AG09319 (cell line): ENCODE results near the gene ZNF562.

Source experiments
- DNase-seq: peaks from one replicate; pipeline ENCODE4 v3.0.0-alpha.2; 2010; ENCODE audit warnings: low read depth; ENCODE audit errors: extremely low read depth
- TF ChIP-seq, protein P1 (sequence below): IDR thresholded peaks from 2 replicates; pipeline ENCODE4 v1.5.1; 2011; ENCODE audit warnings: low read depth, mild to moderate bottlenecking, inconsistent platforms, low read length, moderate library complexity

Gene ZNF562

DNA sequence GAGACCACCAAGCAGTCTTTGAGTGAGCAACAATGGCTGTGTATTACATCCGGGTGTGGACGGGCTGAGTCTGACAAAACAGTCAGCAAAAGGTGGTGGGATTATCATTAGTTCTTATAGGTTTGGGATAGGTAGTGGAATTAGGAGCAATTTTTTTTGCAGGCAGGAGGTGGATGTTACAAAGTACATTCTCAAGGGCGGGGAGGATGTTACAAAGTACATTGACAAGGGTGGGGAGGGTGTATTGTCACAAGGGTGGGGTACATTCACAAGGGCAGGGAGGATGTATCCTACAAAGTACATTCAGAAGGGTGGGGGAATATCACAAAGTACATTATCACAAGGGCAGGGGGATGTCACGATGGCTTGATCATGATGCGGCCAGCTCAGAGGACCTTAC is 38.9 kb downstream of the ZNF562 start:
- TF ChIP-seq, protein P1, sequence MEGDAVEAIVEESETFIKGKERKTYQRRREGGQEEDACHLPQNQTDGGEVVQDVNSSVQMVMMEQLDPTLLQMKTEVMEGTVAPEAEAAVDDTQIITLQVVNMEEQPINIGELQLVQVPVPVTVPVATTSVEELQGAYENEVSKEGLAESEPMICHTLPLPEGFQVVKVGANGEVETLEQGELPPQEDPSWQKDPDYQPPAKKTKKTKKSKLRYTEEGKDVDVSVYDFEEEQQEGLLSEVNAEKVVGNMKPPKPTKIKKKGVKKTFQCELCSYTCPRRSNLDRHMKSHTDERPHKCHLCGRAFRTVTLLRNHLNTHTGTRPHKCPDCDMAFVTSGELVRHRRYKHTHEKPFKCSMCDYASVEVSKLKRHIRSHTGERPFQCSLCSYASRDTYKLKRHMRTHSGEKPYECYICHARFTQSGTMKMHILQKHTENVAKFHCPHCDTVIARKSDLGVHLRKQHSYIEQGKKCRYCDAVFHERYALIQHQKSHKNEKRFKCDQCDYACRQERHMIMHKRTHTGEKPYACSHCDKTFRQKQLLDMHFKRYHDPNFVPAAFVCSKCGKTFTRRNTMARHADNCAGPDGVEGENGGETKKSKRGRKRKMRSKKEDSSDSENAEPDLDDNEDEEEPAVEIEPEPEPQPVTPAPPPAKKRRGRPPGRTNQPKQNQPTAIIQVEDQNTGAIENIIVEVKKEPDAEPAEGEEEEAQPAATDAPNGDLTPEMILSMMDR = no peak
- DNase-seq = no peak

DNA sequence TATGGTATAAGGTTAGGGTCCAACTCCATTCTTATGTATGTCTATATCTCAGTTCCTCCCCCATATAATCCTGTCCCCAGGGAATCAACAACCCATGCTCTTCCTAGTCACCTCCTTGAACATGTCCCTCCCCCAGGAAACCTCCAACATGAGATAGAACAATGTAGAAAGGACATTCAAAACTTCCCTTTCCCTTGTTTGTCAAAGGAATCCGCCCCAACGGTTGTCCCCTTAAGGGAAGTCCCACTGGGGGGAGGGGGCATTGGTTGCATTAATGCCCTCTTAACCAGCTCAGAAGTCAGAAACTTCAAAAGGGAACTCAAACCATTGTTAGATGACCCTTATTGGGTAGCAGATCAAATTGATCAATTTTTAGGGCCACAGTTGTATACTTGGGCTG is 47.0 kb downstream of the ZNF562 start:
- TF ChIP-seq, protein P1 = no peak

DNA sequence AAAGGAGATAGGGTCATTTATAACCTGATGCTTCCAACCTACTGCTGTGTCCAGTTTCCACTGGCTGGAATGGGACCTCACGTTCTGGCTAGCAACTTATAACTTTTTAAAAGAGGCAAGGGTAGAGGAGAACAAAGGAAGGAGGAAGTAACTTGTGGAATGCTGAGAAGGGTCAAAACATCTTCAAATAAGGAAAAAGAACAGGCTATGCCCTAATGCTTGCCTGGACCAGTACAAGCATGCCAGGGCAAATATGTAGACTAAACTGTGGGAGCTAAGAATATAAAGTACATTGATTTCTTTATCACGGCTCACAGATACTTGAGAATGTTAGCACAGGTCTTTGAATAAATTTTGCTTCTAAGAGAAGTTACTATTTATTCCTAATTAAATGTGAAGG is 52.4 kb downstream of the ZNF562 start:
- TF ChIP-seq, protein P1 = no peak
- no peak for DNase-seq

More for the DNA sequence above, 47.0 kb downstream of the ZNF562 start:
- no peak for DNase-seq

DNA sequence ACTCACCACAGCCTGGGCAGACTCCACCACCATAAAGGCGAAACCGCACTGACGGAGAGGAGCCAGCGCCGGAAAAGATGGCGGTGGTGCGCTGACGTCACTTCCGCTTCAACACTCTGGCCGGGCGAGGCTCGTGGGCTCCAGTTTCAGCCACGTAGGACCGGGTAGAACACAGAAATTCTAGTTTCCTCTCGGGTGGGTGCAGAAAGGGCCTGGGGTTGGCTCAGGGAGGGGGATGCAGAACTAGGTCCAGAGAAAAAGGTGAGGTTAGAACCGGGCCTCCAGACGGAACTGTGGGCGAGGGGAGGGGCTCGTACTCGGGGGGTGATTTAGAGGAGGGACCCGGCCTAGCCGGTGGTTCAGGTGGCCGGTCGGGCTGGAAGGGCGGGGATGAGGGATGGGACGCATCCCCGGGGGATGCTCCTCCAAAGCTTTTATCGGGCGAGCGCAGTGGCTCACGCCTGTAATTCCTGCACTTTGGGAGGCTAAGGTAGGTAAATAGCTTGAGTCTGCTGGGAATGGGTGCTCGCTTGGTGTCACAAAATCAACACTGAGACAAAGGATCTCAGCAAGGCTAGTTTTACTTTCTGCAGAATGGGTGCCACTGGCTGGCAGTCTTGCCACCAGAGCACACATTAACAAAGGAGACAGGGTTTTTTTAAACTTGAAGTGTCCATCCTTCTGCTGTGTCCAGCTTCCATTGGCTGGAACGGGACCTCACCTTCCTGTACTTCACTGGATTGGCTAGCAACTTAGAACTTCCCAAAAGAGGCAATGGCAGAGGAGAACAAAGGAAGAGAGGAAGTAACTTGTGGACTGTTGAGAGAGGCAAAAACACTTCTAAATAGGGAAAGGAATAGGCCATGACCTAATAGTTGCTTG is 53.5 kb downstream of the ZNF562 start, which contains the start of gene ZNF561:
Gene ZNF561, minus strand, starts transcription at position 77 of the 882 bp plus-strand sequence. CDS start 1,776 bp downstream, outside the sequence.
- DNase-seq = peak; percentile 65
- TF ChIP-seq, protein P1 = no peak

DNA sequence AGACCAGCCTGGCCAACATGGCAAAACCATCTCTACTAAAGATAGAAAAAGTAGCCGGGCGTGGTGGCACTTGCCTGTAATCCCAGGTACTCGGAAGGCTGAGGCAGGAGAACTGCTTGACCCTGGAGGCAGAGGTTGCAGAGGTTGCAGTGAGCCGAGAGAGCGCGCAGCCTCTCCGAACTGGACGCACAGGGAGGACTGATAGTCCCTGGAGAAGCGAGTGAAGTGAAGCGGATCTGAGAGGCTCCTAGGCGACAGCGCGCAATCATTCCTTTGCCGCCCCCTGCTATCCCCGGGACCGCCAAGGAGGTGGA is 54.1 kb downstream of the ZNF562 start:
- TF ChIP-seq, protein P1 = no peak
- no peak for DNase-seq

DNA sequence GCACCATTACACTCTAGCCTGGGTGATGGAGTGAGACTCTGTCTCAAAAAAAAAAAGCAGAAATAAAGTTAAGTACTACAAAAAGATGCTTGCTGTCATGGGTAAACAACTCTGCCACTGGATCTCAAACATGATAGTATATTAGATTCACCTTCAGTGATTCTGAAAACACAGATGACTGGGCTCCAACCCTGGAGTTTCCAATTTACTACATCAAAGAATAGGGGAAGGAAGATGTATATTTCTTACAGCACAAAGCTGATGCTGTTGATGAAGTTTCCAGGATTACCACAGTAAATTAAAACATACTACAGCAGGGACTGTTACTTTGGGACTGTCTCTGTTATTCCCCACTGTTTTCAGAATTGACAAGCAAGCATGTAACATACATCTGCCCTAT is 59.1 kb downstream of the ZNF562 start:
- TF ChIP-seq, protein P1 = no peak
- no peak for DNase-seq

DNA sequence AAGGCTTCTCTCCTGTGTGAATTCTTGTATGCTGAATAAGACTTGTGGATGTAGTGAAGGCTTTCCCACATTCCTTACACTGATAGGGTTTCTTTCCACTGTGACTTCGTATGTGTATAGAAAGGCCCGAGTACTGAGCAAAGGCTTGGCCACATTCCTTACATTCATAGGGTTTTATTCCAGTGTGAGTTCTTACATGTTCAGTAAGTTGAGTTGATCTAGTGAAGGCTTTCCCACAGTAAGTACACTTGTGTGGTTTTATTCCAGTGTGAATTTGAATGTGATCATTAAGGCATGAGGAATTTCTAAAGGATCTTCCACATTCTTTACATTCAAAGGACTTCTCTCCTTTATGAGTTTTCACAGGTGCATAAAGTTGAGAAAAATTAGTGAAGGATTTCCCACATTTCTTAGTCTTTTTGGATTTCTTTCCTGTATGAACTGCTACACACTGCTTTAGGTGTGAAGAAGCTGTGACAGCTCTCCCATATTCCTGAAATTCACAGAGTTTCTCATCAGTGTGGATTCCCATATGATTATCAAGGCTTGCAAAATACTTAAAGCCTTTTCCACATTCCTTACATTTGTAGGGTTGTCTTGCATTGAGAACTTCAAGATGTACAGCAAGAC is 64.3 kb downstream of the ZNF562 start:
- TF ChIP-seq, protein P1 = no peak
- DNase-seq = no peak
